Thyroid gland (tissue), 4 donors: ENCODE measurements around the gene EFL1.

Experiments
- CTCF ChIP-seq, 6 experiments: fragments of 200-600 bp in 3 of 6; fragments of 450-650 bp in 3 of 6; sonication (generic) in 3 of 6; IDR thresholded peaks; one replicate each; pipeline ENCODE4 v1.5.1; 2016 to 2019; ENCODE audit warnings: antibody characterized with exemption in 6 of 6, mild to moderate bottlenecking in 2 of 6, inconsistent platforms in 1 of 6, moderate library complexity in 1 of 6
- POLR2A ChIP-seq, 2 donors: fragments of 450-650 bp; IDR thresholded peaks; one replicate each; pipeline ENCODE4 v1.6.1; 2017; ENCODE audit warnings: antibody characterized with exemption in 2 of 2, mild to moderate bottlenecking in 2 of 2, moderate library complexity in 1 of 2

GRCh38 chr15:82130248-82130647 is 132.3 kb downstream of the EFL1 start:
- TF ChIP-seq CTCF (IDR thresholded peaks at IDR 0.05), result no peak
- TF ChIP-seq POLR2A (IDR thresholded peaks at IDR 0.05), result no peak
